HCT116 (cell line): ENCODE results near the gene ITGAD. TPM values are rescaled to one million over a fixed set of nuclear protein-coding genes. Genes with fewer than 3 reads are reported as not detected.

Experiments used
- ATAC-seq: fragments of 200-7000 bp; cut with Tn5 transposase; 2 replicates; pipeline ENCODE4 v1.9.1; 2020; ENCODE audit warnings: mild to moderate bottlenecking, moderate library complexity
- BruUV-seq: library from RNA; stranded (reverse); fragments of 400-500 nt; replicated peaks from 2 replicates; lab custom pipeline; 2021; lab: Mats Ljungman, UMichigan
- CTCF ChIA-PET: fragments of 300-600 bp; sonication (Branson Sonifier 250); formaldehyde crosslinking; loops from one replicate; lab custom pipeline; 2021; ENCODE audit warnings: antibody characterized with exemption; lab: Charles Lee
- POLR2A ChIA-PET: fragments of 300-600, 350-600 bp; sonication (Branson Sonifier 250); formaldehyde crosslinking; loops from one replicate; lab custom pipeline; 2021; ENCODE audit warnings: antibody characterized with exemption; lab: Charles Lee
- RAD21 ChIA-PET, 2 experiments: fragments of 300-600 bp; sonication (Branson Sonifier 250); formaldehyde crosslinking; loops; one replicate each; lab custom pipeline; 2023; ENCODE audit warnings: low total read pairs in 2 of 2; ENCODE audit not compliant: uncharacterized antibody in 2 of 2, unreplicated experiment in 2 of 2, low non-redundant PET in 1 of 2; lab: Charles Lee
- DNase-seq: peaks from one replicate; pipeline ENCODE4 v3.0.0-alpha.2; 2010; ENCODE audit warnings: low read depth, low spot score
- H2AFZ ChIP-seq: fragments of 200-600 bp; shearing (Covaris generic), sonication (generic); 2 replicates; pipeline ENCODE4 v1.6.1; 2017; ENCODE audit warnings: low read depth, mixed run types, mixed read lengths, antibody characterized with exemption, low read length; ENCODE audit not compliant: poor library complexity, severe bottlenecking
- H3K27ac ChIP-seq: 2 replicates; pipeline ENCODE4 v1.5.1; 2012; ENCODE audit warnings: low read depth, low read length
- H3K27me3 ChIP-seq: fragments of 200-600 bp; sonication (generic); 2 replicates; pipeline ENCODE4 v1.6.1; 2016; ENCODE audit warnings: mixed run types, low read length, mixed read lengths; ENCODE audit not compliant: insufficient read depth
- H3K36me3 ChIP-seq, 2 experiments: fragments of 200-500 bp in 1 of 2; fragments of 200-600 bp in 1 of 2; sonication (Bioruptor generic) in 1 of 2; sonication (generic) in 1 of 2; 2 replicates each; pipeline versions ENCODE4 v1.5.1 to v1.6.1; 2014 to 2016; ENCODE audit warnings: low read length in 2 of 2, inconsistent platforms in 1 of 2, mixed read lengths in 1 of 2, mixed run types in 1 of 2; ENCODE audit not compliant: insufficient read depth in 2 of 2, control insufficient read depth in 1 of 2
- H3K4me1 ChIP-seq, 2 experiments: fragments of 200-600 bp in 1 of 2; sonication (generic) in 1 of 2; 2 replicates each; pipeline versions ENCODE4 v1.5.1 to v1.6.1; 2012 to 2017; ENCODE audit warnings: low read length in 2 of 2, inconsistent platforms in 1 of 2, mild to moderate bottlenecking in 1 of 2, mixed read lengths in 1 of 2, mixed run types in 1 of 2, moderate library complexity in 1 of 2; ENCODE audit not compliant: insufficient read depth in 2 of 2, control insufficient read depth in 1 of 2
- H3K4me2 ChIP-seq: fragments of 200-600 bp; sonication (generic); 2 replicates; pipeline ENCODE4 v1.6.1; 2017; ENCODE audit warnings: mixed run types, low read length, mixed read lengths
- H3K4me3 ChIP-seq, 2 experiments: fragments of 200-600 bp in 1 of 2; sonication (generic) in 1 of 2; replicated peaks in 1 of 2; 2 replicates each; pipeline ENCODE4 v1.5.1; 2011 to 2016; ENCODE audit warnings: low read length in 2 of 2, control low read depth in 1 of 2, low read depth in 1 of 2, mild to moderate bottlenecking in 1 of 2, mixed read lengths in 1 of 2, mixed run types in 1 of 2
- H3K79me2 ChIP-seq: fragments of 200-600 bp; sonication (generic); 2 replicates; pipeline ENCODE4 v1.6.1; 2017; ENCODE audit warnings: mild to moderate bottlenecking, mixed run types, low read length, moderate library complexity, mixed read lengths; ENCODE audit not compliant: insufficient read depth
- H3K9ac ChIP-seq: fragments of 200-600 bp; sonication (generic); 2 replicates; pipeline ENCODE4 v1.6.1; 2016; ENCODE audit warnings: low read length, mixed read lengths
- H3K9me2 ChIP-seq: fragments of 200-600 bp; sonication (generic), shearing (Covaris generic); 2 replicates; pipeline ENCODE4 v1.6.1; 2017; ENCODE audit warnings: mixed run types, mild to moderate bottlenecking, moderate library complexity; ENCODE audit not compliant: insufficient read depth
- H3K9me3 ChIP-seq, 2 experiments: fragments of 200-500 bp in 1 of 2; fragments of 200-600 bp in 1 of 2; sonication (Bioruptor generic) in 1 of 2; sonication (generic) in 1 of 2; 2 replicates each; pipeline ENCODE4 v1.6.1; 2014 to 2017; ENCODE audit warnings: low read length in 2 of 2, mixed read lengths in 2 of 2, inconsistent platforms in 1 of 2, low read depth in 1 of 2, mild to moderate bottlenecking in 1 of 2, mixed run types in 1 of 2, moderate library complexity in 1 of 2; ENCODE audit not compliant: control insufficient read depth in 1 of 2, insufficient read depth in 1 of 2
- H4K20me1 ChIP-seq: fragments of 200-600 bp; sonication (generic), shearing (Covaris generic); 2 replicates; pipeline ENCODE4 v1.6.1; 2017; ENCODE audit warnings: mixed run types, mild to moderate bottlenecking, moderate library complexity; ENCODE audit not compliant: insufficient read depth
- ELF1 ChIP-seq: IDR thresholded peaks from 2 replicates; pipeline ENCODE4 v1.6.1; 2012; ENCODE audit warnings: low read depth, borderline replicate concordance
- EZH2 ChIP-seq: fragments of 200-600 bp; sonication (generic); IDR thresholded peaks from 2 replicates; pipeline ENCODE4 v1.6.1; 2017; ENCODE audit warnings: antibody characterized with exemption, mixed run types
- EZH2phosphoT487 ChIP-seq: fragments of 200-600 bp; IDR thresholded peaks from 2 replicates; pipeline ENCODE4 v1.6.1; 2018; ENCODE audit warnings: antibody characterized with exemption, borderline replicate concordance
- MAX ChIP-seq: IDR thresholded peaks from 2 replicates; pipeline ENCODE4 v1.6.1; 2012
- RAD21 ChIP-seq: IDR thresholded peaks from 2 replicates; pipeline ENCODE4 v1.6.1; 2012; ENCODE audit warnings: low read depth, mild to moderate bottlenecking
- SP1 ChIP-seq: IDR thresholded peaks from 2 replicates; pipeline ENCODE4 v1.6.1; 2012; ENCODE audit warnings: low read depth
- YY1 ChIP-seq: IDR thresholded peaks from 2 replicates; pipeline ENCODE4 v1.6.1; 2011; ENCODE audit warnings: low read length, low read depth, moderate library complexity, mild to moderate bottlenecking; ENCODE audit not compliant: insufficient replicate concordance; ENCODE audit errors: extremely low read depth
- intact Hi-C: fragments of 100-400 bp; cut with micrococcal nuclease; formaldehyde crosslinking; loops from 2 replicates; pipeline ENCODE4 v1.10.0; 2022
- total RNA-seq: library from RNA; stranded (reverse); gene quantifications from one replicate; pipeline ENCODE4 v1.2.1, GENCODE V29; 2021; ENCODE audit not compliant: unreplicated experiment
- TF ChIP-seq, protein P1 (sequence below): IDR thresholded peaks from 2 replicates; pipeline ENCODE4 v1.6.1; 2011; ENCODE audit warnings: mild to moderate bottlenecking, low read length, moderate library complexity; ENCODE audit not compliant: insufficient replicate concordance; ENCODE audit errors: extremely low read depth
- TF ChIP-seq, protein P2 (sequence below): IDR thresholded peaks from 2 replicates; pipeline ENCODE4 v1.6.1; 2012
- TF ChIP-seq, protein P3 (sequence below), 3 experiments: fragments of 200-600 bp in 1 of 3; sonication (generic) in 1 of 3; IDR thresholded peaks in 2 of 3; conservative IDR thresholded peaks in 1 of 3; 2 replicates each; pipeline ENCODE4 v1.5.1; 2012 to 2017; ENCODE audit warnings: low read depth in 2 of 3, low read length in 2 of 3, antibody characterized with exemption in 1 of 3, borderline replicate concordance in 1 of 3, control low read depth in 1 of 3, mild to moderate bottlenecking in 1 of 3, mixed read lengths in 1 of 3, mixed run types in 1 of 3, moderate library complexity in 1 of 3; ENCODE audit not compliant: insufficient read depth in 1 of 3

The ITGAD gene
- total RNA-seq, 1 experiment from 2014 or later, result 0.12 TPM

- RAD21 ChIA-PET, result no interaction called here
Observed at GRCh38 chr16:31377210-31377903, 15.8 kb upstream of the ITGAD start.

More at GRCh38 chr16:31377210-31377903, 15.8 kb upstream of the ITGAD start:
- Histone ChIP-seq H3K79me2 (no peaks in the 10 kb centered on the region), H3K9me2 (no peaks in the 10 kb centered on the region), H2AFZ (no peak overlapping the region), H4K20me1 (no peaks in the 10 kb centered on the region), H3K4me1 (peaks cover 0 to 1% of the 10 kb centered on the region in 2 experiments; a peak in 2 of 4 replicates), H3K4me2 (no peak overlapping the region), H3K36me3 (no peaks in the 10 kb centered on the region), H3K9ac (no peak overlapping the region), H3K27ac (no peak overlapping the region), H3K9me3 (no peaks in the 10 kb centered on the region), H3K4me3 (no peak overlapping the region), H3K27me3 (peaks cover 3% of the 10 kb centered on the region; the same call in 1 of the 2 replicates)
- TF ChIP-seq, protein P1, sequence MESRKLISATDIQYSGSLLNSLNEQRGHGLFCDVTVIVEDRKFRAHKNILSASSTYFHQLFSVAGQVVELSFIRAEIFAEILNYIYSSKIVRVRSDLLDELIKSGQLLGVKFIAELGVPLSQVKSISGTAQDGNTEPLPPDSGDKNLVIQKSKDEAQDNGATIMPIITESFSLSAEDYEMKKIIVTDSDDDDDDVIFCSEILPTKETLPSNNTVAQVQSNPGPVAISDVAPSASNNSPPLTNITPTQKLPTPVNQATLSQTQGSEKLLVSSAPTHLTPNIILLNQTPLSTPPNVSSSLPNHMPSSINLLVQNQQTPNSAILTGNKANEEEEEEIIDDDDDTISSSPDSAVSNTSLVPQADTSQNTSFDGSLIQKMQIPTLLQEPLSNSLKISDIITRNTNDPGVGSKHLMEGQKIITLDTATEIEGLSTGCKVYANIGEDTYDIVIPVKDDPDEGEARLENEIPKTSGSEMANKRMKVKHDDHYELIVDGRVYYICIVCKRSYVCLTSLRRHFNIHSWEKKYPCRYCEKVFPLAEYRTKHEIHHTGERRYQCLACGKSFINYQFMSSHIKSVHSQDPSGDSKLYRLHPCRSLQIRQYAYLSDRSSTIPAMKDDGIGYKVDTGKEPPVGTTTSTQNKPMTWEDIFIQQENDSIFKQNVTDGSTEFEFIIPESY, result no peak
- TF ChIP-seq MAX (no peak), EZH2phosphoT487 (no peak), ELF1 (no peak), YY1 (no peak), RAD21 (no peak), SP1 (no peak), EZH2 (no peak)
- TF ChIP-seq, protein P2, sequence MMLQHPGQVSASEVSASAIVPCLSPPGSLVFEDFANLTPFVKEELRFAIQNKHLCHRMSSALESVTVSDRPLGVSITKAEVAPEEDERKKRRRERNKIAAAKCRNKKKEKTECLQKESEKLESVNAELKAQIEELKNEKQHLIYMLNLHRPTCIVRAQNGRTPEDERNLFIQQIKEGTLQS, result no peak
- TF ChIP-seq, protein P3, sequence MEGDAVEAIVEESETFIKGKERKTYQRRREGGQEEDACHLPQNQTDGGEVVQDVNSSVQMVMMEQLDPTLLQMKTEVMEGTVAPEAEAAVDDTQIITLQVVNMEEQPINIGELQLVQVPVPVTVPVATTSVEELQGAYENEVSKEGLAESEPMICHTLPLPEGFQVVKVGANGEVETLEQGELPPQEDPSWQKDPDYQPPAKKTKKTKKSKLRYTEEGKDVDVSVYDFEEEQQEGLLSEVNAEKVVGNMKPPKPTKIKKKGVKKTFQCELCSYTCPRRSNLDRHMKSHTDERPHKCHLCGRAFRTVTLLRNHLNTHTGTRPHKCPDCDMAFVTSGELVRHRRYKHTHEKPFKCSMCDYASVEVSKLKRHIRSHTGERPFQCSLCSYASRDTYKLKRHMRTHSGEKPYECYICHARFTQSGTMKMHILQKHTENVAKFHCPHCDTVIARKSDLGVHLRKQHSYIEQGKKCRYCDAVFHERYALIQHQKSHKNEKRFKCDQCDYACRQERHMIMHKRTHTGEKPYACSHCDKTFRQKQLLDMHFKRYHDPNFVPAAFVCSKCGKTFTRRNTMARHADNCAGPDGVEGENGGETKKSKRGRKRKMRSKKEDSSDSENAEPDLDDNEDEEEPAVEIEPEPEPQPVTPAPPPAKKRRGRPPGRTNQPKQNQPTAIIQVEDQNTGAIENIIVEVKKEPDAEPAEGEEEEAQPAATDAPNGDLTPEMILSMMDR (IDR thresholded peaks at IDR 0.05 in 2 of 3, conservative IDR thresholded peaks at IDR 0.05 in 1 of 3; ENCODE audit: borderline replicate concordance in 1 of 3, insufficient read depth in 1 of 3, low read depth in 2 of 3, low read length in 2 of 3), result no peak
- no TSS peak for BruUV-seq
- POLR2A ChIA-PET, result no interaction called here
- DNase-seq, result no peak
- intact Hi-C loops, result no loop called here
- CTCF ChIA-PET, result no interaction called here
- ATAC-seq, result no peak
